ENCODE data around the gene ATP2B3.

DNA sequence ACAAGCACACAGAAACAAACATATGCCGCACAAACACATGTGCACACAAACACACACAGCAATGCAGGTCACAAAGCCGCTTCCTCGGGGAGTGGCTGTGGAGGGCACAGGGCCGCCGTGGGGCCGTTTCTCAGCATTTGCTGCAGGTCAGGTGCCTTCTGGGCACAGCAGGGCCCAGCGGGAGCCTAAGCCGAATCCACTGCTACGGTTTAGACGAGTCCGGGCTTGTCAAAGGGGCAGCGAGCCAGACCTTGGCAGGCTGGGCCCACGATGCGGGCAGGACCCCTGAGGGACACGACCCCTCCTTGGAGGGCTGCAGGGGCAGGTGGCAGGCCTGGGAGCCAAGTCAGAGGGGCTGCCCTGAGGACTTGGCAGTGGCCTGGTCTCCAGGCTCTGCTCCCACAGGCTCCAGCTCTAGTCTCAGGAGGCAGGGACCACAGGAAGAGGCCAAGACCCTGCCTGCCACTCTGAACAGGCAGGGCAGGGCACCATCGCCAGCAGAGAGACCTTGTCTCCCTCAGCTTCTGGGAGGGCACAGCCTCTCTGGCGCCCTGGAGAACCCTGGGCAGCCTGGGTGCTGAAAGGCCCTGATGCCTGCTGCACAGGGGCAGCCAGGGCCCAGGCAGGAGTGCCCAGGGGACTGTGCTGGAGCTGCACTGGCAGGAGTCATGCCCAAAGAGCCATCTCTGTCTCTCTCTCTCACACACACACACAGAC lies 5.5 kb upstream of the ATP2B3 start:
- TF ChIP-seq, protein P1, sequence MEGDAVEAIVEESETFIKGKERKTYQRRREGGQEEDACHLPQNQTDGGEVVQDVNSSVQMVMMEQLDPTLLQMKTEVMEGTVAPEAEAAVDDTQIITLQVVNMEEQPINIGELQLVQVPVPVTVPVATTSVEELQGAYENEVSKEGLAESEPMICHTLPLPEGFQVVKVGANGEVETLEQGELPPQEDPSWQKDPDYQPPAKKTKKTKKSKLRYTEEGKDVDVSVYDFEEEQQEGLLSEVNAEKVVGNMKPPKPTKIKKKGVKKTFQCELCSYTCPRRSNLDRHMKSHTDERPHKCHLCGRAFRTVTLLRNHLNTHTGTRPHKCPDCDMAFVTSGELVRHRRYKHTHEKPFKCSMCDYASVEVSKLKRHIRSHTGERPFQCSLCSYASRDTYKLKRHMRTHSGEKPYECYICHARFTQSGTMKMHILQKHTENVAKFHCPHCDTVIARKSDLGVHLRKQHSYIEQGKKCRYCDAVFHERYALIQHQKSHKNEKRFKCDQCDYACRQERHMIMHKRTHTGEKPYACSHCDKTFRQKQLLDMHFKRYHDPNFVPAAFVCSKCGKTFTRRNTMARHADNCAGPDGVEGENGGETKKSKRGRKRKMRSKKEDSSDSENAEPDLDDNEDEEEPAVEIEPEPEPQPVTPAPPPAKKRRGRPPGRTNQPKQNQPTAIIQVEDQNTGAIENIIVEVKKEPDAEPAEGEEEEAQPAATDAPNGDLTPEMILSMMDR (IDR thresholded peaks at IDR 0.05): no peak
- no peak for TF ChIP-seq POLR2AphosphoS5 (IDR thresholded peaks at IDR 0.05)

All from upper lobe of left lung (tissue), 4 donors.